SH-SY5Y (cell line): Measurements from ENCODE around the gene MYCL.

Source experiments
- GATA2 ChIP-seq: IDR thresholded peaks from 2 replicates; pipeline ENCODE4 v1.6.1; 2011; ENCODE audit warnings: mild to moderate bottlenecking, low read depth, low read length
- GATA3 ChIP-seq: IDR thresholded peaks from 2 replicates; pipeline ENCODE4 v1.6.1; 2011; ENCODE audit warnings: low read depth, mild to moderate bottlenecking, low read length, moderate library complexity

DNA sequence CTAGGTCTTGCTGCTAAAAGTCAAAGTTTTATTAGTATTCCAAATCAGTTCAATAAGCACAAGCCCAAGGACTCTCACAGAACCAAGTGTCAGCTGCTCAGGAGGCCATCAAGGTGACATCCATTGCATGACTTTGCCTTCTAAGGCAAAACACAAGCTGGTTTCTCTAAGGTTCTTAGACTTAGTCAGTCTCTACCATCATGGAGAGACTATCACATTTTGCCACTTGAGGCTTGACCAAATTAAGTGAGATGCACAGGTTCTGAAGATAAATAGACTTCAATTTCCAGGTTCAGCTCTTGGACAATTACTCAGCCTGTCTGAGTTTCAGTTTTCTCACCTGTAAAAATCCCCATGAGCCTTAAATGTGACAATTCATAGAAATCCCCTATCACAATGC is 47.4 kb downstream of the MYCL start:
- TF ChIP-seq GATA2 (no peak), GATA3 (no peak)
